NCI-H446 (cell line): ENCODE measurements around the gene STXBP5.
"Not testable (repeated sequence)": the region's sequence is repeated elsewhere in the genome, so short reads cannot be mapped to it uniquely, and the experiment has no call there.

ENCODE experiments used
- DNase-seq, 2 experiments: peaks; one replicate each; lab custom pipeline; 2025; lab: John Stamatoyannopoulos, UW

STXBP5 gene

GRCh38 chr6:147298461-147298860 lies 94.2 kb downstream of the STXBP5 start:
- no peak for DNase-seq

- DNase-seq = no peak
Measured at GRCh38 chr6:147299035-147299434, 94.8 kb downstream of the STXBP5 start.

- no peak for DNase-seq
Measured at GRCh38 chr6:147301070-147301469, 96.9 kb downstream of the STXBP5 start.

- DNase-seq = no peak
Measured at GRCh38 chr6:147304016-147304415, 99.8 kb downstream of the STXBP5 start.

- no peak for DNase-seq
Measured at GRCh38 chr6:147310521-147310920, 106.3 kb downstream of the STXBP5 start.

GRCh38 chr6:147311218-147311617 lies 107.0 kb downstream of the STXBP5 start:
- DNase-seq = no peak

- no peak for DNase-seq
Measured at GRCh38 chr6:147321260-147321659, 117.0 kb downstream of the STXBP5 start.

GRCh38 chr6:147322299-147323162 lies 118.3 kb downstream of the STXBP5 start:
- no peak for DNase-seq

- no peak for DNase-seq
Measured at GRCh38 chr6:147325557-147325956, 121.3 kb downstream of the STXBP5 start.

- DNase-seq = no peak
Measured at GRCh38 chr6:147331401-147331800, 127.2 kb downstream of the STXBP5 start.

- DNase-seq = no peak
Measured at GRCh38 chr6:147337921-147338320, 133.7 kb downstream of the STXBP5 start.

- DNase-seq = no peak
Measured at GRCh38 chr6:147341486-147341885, 137.3 kb downstream of the STXBP5 start.

GRCh38 chr6:147345902-147346301 lies 141.7 kb downstream of the STXBP5 start:
- no peak for DNase-seq

GRCh38 chr6:147347179-147347881 lies 143.1 kb downstream of the STXBP5 start:
- no peak for DNase-seq

GRCh38 chr6:147347882-147348575 lies 143.8 kb downstream of the STXBP5 start:
- DNase-seq = no peak

- no peak for DNase-seq
Measured at GRCh38 chr6:147361311-147361981, 157.2 kb downstream of the STXBP5 start.

- DNase-seq = no peak
Measured at GRCh38 chr6:147366290-147366689, 162.1 kb downstream of the STXBP5 start.

- no peak for DNase-seq
Measured at GRCh38 chr6:147371325-147371724, 167.1 kb downstream of the STXBP5 start.

GRCh38 chr6:147372806-147373205 lies 168.6 kb downstream of the STXBP5 start:
- DNase-seq = no peak

- DNase-seq = no peak
Measured at GRCh38 chr6:147378819-147379218, 174.6 kb downstream of the STXBP5 start.

- not testable (repeated sequence) for DNase-seq
Measured at GRCh38 chr6:147380841-147381240, 176.6 kb downstream of the STXBP5 start.

GRCh38 chr6:147381712-147382111 lies 177.5 kb downstream of the STXBP5 start:
- DNase-seq = no peak
